ENCODE data around the gene EVI2A. TPM values are rescaled to one million over a fixed set of nuclear protein-coding genes. Genes with fewer than 3 reads are reported as not detected.

The EVI2A gene
- total RNA-seq, 1 experiment from 2014 or later: not detected

DNA sequence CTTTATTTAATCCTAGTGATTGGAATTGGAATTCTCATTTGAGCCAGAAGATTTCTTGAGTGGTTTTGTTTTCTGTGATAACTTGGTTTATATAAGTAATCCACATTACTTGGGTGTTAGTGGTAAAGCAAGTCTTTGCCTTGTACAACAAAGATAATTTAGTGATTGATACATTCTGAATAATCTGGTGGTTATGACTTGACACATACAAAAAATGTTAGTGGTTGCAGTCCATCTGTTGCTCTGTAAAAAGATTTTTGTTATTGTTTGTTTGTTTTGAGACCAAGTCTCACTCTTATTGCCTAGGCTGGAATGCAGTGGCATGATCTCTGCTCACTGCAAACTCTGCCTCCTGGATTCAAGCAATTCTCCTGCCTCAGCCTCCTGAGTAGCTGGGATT lies 37.6 kb downstream of the EVI2A start (continued):
- TF ChIP-seq CTCF (IDR thresholded peaks at IDR 0.05 in 2 of 3, conservative IDR thresholded peaks at IDR 0.05 in 1 of 3; ENCODE audit: borderline replicate concordance in 1 of 3, insufficient read depth in 1 of 3, low read depth in 2 of 3, low read length in 2 of 3) (no peak), CBX3 (IDR thresholded peaks at IDR 0.05; ENCODE audit: low read depth) (no peak), SRF (IDR thresholded peaks at IDR 0.05; ENCODE audit: low read depth) (no peak), EGR1 (IDR thresholded peaks at IDR 0.05; ENCODE audit: low read depth) (no peak)

GRCh38 chr17:31281061-31281460 lies 40.4 kb downstream of the EVI2A start:
- Histone ChIP-seq H3K36me3 (ENCODE audit: control insufficient read depth in 1 of 2, insufficient read depth in 2 of 2, low read length in 2 of 2) (no peaks in the 10 kb centered on the region; a peak in 1 of 4 replicates), H3K9me3 (ENCODE audit: control insufficient read depth in 1 of 2, insufficient read depth in 1 of 2, low read depth in 1 of 2, low read length in 2 of 2) (no peaks in the 10 kb centered on the region), H2AFZ (ENCODE audit: low read depth, low read length, poor library complexity, severe bottlenecking) (no peak overlapping the region), H3K27ac (ENCODE audit: low read depth, low read length) (no peak overlapping the region), H3K4me3 (replicated peaks in 1 of 2; ENCODE audit: low read depth in 1 of 2, low read length in 2 of 2) (no peak overlapping the region), H4K20me1 (ENCODE audit: insufficient read depth) (no peaks in the 10 kb centered on the region), H3K9ac (ENCODE audit: low read length) (no peak overlapping the region), H3K79me2 (ENCODE audit: insufficient read depth, low read length) (no peaks in the 10 kb centered on the region), H3K4me1 (ENCODE audit: control insufficient read depth in 1 of 2, insufficient read depth in 2 of 2, low read length in 2 of 2) (no peaks in the 10 kb centered on the region), H3K9me2 (ENCODE audit: insufficient read depth) (no peaks in the 10 kb centered on the region), H3K4me2 (ENCODE audit: low read length) (no peak overlapping the region), H3K27me3 (ENCODE audit: insufficient read depth, low read length) (no peaks in the 10 kb centered on the region)
- DNase-seq (ENCODE audit: low read depth, low spot score) (no peak), ATAC-seq (no peak)
- intact Hi-C loops (cut with micrococcal nuclease): no loop called here
- TF ChIP-seq EZH2phosphoT487 (IDR thresholded peaks at IDR 0.05; ENCODE audit: borderline replicate concordance): no peak
- TF ChIP-seq, protein P1, sequence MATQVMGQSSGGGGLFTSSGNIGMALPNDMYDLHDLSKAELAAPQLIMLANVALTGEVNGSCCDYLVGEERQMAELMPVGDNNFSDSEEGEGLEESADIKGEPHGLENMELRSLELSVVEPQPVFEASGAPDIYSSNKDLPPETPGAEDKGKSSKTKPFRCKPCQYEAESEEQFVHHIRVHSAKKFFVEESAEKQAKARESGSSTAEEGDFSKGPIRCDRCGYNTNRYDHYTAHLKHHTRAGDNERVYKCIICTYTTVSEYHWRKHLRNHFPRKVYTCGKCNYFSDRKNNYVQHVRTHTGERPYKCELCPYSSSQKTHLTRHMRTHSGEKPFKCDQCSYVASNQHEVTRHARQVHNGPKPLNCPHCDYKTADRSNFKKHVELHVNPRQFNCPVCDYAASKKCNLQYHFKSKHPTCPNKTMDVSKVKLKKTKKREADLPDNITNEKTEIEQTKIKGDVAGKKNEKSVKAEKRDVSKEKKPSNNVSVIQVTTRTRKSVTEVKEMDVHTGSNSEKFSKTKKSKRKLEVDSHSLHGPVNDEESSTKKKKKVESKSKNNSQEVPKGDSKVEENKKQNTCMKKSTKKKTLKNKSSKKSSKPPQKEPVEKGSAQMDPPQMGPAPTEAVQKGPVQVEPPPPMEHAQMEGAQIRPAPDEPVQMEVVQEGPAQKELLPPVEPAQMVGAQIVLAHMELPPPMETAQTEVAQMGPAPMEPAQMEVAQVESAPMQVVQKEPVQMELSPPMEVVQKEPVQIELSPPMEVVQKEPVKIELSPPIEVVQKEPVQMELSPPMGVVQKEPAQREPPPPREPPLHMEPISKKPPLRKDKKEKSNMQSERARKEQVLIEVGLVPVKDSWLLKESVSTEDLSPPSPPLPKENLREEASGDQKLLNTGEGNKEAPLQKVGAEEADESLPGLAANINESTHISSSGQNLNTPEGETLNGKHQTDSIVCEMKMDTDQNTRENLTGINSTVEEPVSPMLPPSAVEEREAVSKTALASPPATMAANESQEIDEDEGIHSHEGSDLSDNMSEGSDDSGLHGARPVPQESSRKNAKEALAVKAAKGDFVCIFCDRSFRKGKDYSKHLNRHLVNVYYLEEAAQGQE (IDR thresholded peaks at IDR 0.05; ENCODE audit: low read depth): no peak
- TF ChIP-seq YY1 (IDR thresholded peaks at IDR 0.05; ENCODE audit: extremely low read depth, insufficient replicate concordance, low read depth, low read length): no peak
- no peak for TF ChIP-seq TCF7L2 (IDR thresholded peaks at IDR 0.05; ENCODE audit: borderline replicate concordance, extremely low read depth, insufficient read depth, insufficient read length)
- TF ChIP-seq POLR2A (IDR thresholded peaks at IDR 0.05; ENCODE audit: borderline replicate concordance, extremely low read depth, insufficient read depth, insufficient read length): no peak
- TF ChIP-seq, protein P2, sequence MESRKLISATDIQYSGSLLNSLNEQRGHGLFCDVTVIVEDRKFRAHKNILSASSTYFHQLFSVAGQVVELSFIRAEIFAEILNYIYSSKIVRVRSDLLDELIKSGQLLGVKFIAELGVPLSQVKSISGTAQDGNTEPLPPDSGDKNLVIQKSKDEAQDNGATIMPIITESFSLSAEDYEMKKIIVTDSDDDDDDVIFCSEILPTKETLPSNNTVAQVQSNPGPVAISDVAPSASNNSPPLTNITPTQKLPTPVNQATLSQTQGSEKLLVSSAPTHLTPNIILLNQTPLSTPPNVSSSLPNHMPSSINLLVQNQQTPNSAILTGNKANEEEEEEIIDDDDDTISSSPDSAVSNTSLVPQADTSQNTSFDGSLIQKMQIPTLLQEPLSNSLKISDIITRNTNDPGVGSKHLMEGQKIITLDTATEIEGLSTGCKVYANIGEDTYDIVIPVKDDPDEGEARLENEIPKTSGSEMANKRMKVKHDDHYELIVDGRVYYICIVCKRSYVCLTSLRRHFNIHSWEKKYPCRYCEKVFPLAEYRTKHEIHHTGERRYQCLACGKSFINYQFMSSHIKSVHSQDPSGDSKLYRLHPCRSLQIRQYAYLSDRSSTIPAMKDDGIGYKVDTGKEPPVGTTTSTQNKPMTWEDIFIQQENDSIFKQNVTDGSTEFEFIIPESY (IDR thresholded peaks at IDR 0.05; ENCODE audit: extremely low read depth, insufficient replicate concordance, low read length): no peak
- no peak for TF ChIP-seq SIN3A (IDR thresholded peaks at IDR 0.05; ENCODE audit: low read depth)
- ChIA-PET POLR2A (no interaction called here), CTCF (no interaction called here), RAD21 (ENCODE audit: low non-redundant PET in 1 of 2, low total read pairs in 2 of 2, uncharacterized antibody in 2 of 2, unreplicated experiment in 2 of 2) (no interaction called here)
- no TSS peak for BruUV-seq (replicated peaks)
